Endothelial cell of umbilical vein (primary cell): ENCODE measurements around the gene SNU13. TPM values are rescaled to one million over a fixed set of nuclear protein-coding genes. Genes with fewer than 3 reads are reported as not detected.

Source experiments
- BruUV-seq: library from RNA; stranded (reverse); fragments of 400-500 nt; replicated peaks from 2 replicates; lab custom pipeline; 2021; lab: Mats Ljungman, UMichigan
- CTCF ChIA-PET: fragments of 300-600, 350-600 bp; sonication (Branson Sonifier 250); formaldehyde crosslinking; loops from one replicate; lab custom pipeline; 2021; ENCODE audit warnings: antibody characterized with exemption, inconsistent platforms; lab: Charles Lee
- POLR2A ChIA-PET: fragments of 300-600, 350-600 bp; sonication (Branson Sonifier 250); formaldehyde crosslinking; loops from one replicate; lab custom pipeline; 2021; ENCODE audit warnings: antibody characterized with exemption, inconsistent platforms; lab: Charles Lee
- DNase-seq: peaks from one replicate; pipeline ENCODE4 v3.0.0-alpha.2; 2011; ENCODE audit warnings: low read depth, low spot score
- FAIRE-seq: peaks from 2 replicates; lab custom pipeline; 2011; peaks lifted over from hg19 to GRCh38; lab: Jason Lieb, UNC
- H2AFZ ChIP-seq: 2 replicates; pipeline ENCODE4 v1.6.0; 2012; ENCODE audit warnings: low read depth, low read length, control low read depth, inconsistent platforms
- H3K27ac ChIP-seq: 2 replicates; pipeline ENCODE4 v1.5.1; 2011; ENCODE audit warnings: low read depth, mild to moderate bottlenecking, control low read depth, low read length, moderate library complexity; ENCODE audit not compliant: insufficient read depth
- H3K27me3 ChIP-seq, 2 experiments: 2 replicates each; pipeline versions ENCODE4 v1.6.0 to v1.6.1; 2011; ENCODE audit warnings: low read length in 2 of 2, mixed read lengths in 1 of 2; ENCODE audit not compliant: control insufficient read depth in 2 of 2, insufficient read depth in 2 of 2
- H3K36me3 ChIP-seq, 2 experiments: 2 replicates in 1 of 2; 3 replicates in 1 of 2; pipeline ENCODE4 v1.5.1; 2011; ENCODE audit warnings: low read length in 2 of 2, mild to moderate bottlenecking in 1 of 2, moderate library complexity in 1 of 2; ENCODE audit not compliant: control insufficient read depth in 2 of 2, insufficient read depth in 2 of 2; ENCODE audit errors: extremely low read depth in 1 of 2
- H3K4me1 ChIP-seq: 3 replicates; pipeline ENCODE4 v1.5.1; 2011; ENCODE audit warnings: mild to moderate bottlenecking, low read length; ENCODE audit not compliant: control insufficient read depth, insufficient read depth; ENCODE audit errors: extremely low read depth
- H3K4me2 ChIP-seq: 2 replicates; pipeline ENCODE4 v1.6.1; 2011; ENCODE audit warnings: low read length, control low read depth, mixed read lengths; ENCODE audit not compliant: insufficient read depth
- H3K4me3 ChIP-seq, 3 experiments: fragments of 200-600 bp in 1 of 3; sonication (generic), shearing (Covaris generic) in 1 of 3; replicated peaks in 1 of 3; 2 replicates each; pipeline ENCODE4 v1.5.1; 2011 to 2016; ENCODE audit warnings: control low read depth in 3 of 3, low read length in 3 of 3, mild to moderate bottlenecking in 2 of 3, inconsistent platforms in 1 of 3, low read depth in 1 of 3, moderate library complexity in 1 of 3; ENCODE audit not compliant: insufficient read depth in 1 of 3
- H3K79me2 ChIP-seq: 2 replicates; pipeline ENCODE4 v1.6.0; 2012; ENCODE audit warnings: low read length, inconsistent platforms; ENCODE audit not compliant: control insufficient read depth, insufficient read depth
- H3K9ac ChIP-seq: replicated peaks from 2 replicates; pipeline ENCODE3; 2011; ENCODE audit warnings: low read length, control low read depth; ENCODE audit not compliant: insufficient read depth; ENCODE audit errors: extremely low read depth
- H3K9me1 ChIP-seq: replicated peaks from 3 replicates; pipeline ENCODE4 v1.6.0; 2011; ENCODE audit warnings: mild to moderate bottlenecking, low read length; ENCODE audit not compliant: control insufficient read depth, insufficient read depth; ENCODE audit errors: extremely low read depth
- H3K9me3 ChIP-seq: replicated peaks from 2 replicates; pipeline ENCODE4 v1.5.1; 2012; ENCODE audit warnings: low read length, inconsistent platforms; ENCODE audit not compliant: control insufficient read depth, insufficient read depth
- H4K20me1 ChIP-seq: replicated peaks from 2 replicates; pipeline ENCODE3; 2011; ENCODE audit warnings: mild to moderate bottlenecking, low read length; ENCODE audit not compliant: control insufficient read depth, insufficient read depth; ENCODE audit errors: extremely low read depth
- CTCF ChIP-seq, 2 donors: IDR thresholded peaks; 1 replicate in 1 of 2; 2 replicates in 1 of 2; pipeline ENCODE4 v1.5.1; 2011; ENCODE audit warnings: low read length in 2 of 2, mild to moderate bottlenecking in 2 of 2, moderate library complexity in 2 of 2, control low read depth in 1 of 2, inconsistent platforms in 1 of 2, low read depth in 1 of 2; ENCODE audit not compliant: insufficient read depth in 1 of 2; ENCODE audit errors: extremely low read depth in 1 of 2
- EZH2 ChIP-seq: IDR thresholded peaks from 2 replicates; pipeline ENCODE4 v1.6.1; 2012; ENCODE audit warnings: borderline replicate concordance, low read depth, mild to moderate bottlenecking, moderate library complexity, low read length, inconsistent platforms; ENCODE audit not compliant: severe bottlenecking
- FOS ChIP-seq: IDR thresholded peaks from 2 replicates; pipeline ENCODE4 v1.6.1; 2011; ENCODE audit warnings: mild to moderate bottlenecking, low read length, moderate library complexity, borderline replicate concordance; ENCODE audit not compliant: insufficient read depth
- GATA2 ChIP-seq: IDR thresholded peaks from 2 replicates; pipeline ENCODE4 v1.7.0; 2011; ENCODE audit warnings: low read depth, mild to moderate bottlenecking, moderate library complexity, mixed read lengths, low read length; ENCODE audit not compliant: insufficient read length, insufficient read depth
- JUN ChIP-seq: IDR thresholded peaks from 2 replicates; pipeline ENCODE4 v1.6.1; 2011; ENCODE audit warnings: borderline replicate concordance, low read depth; ENCODE audit not compliant: insufficient read length, insufficient read depth
- MAX ChIP-seq: IDR thresholded peaks from 2 replicates; pipeline ENCODE4 v1.6.1; 2011; ENCODE audit not compliant: insufficient read depth, insufficient read length
- MYC ChIP-seq: IDR thresholded peaks from one replicate; pipeline ENCODE4 v1.6.1; 2011; ENCODE audit warnings: mild to moderate bottlenecking, low read depth, low read length
- POLR2A ChIP-seq: IDR thresholded peaks from 2 replicates; pipeline ENCODE4 v1.6.1; 2012; ENCODE audit warnings: low read depth, mild to moderate bottlenecking, control low read depth, low read length
- POLR2AphosphoS5 ChIP-seq: IDR thresholded peaks from 2 replicates; pipeline ENCODE4 v1.6.1; 2012; ENCODE audit warnings: low read depth, mild to moderate bottlenecking, control low read depth, low read length, moderate library complexity; ENCODE audit not compliant: insufficient read depth
- dilution Hi-C: fragments of 300-500 bp; cut with MboI; formaldehyde crosslinking; loops from one replicate; pipeline ENCODE4 v1.15.0; 2019; ENCODE audit warnings: low sequenced_read_pairs; ENCODE audit not compliant: extremely low pct_ligation_motif_present
- intact Hi-C: fragments of 100-400 bp; cut with micrococcal nuclease; formaldehyde crosslinking; loops from one replicate; pipeline ENCODE4 v1.10.0; 2022
- polyA plus RNA-seq, 4 experiments: library from polyadenylated mRNA; depleted of rRNA in 3 of 4; stranded (reverse) in 3 of 4; unstranded in 1 of 4; fragments of >200 nt; gene quantifications; 2 replicates each; pipeline versions ENCODE4 v1.2.1 to v1.2.3, GENCODE V29; 2011 to 2012; ENCODE audit warnings: missing spikeins in 1 of 4
- total RNA-seq: library from RNA; stranded (reverse); gene quantifications from 2 replicates; pipeline ENCODE4 v1.2.3, GENCODE V29; 2021

Gene SNU13
- total and polyA plus RNA-seq, 2 donors (not counting 3 experiments of a cell fraction or from before 2014, with no cell fraction given): 138 to 194 TPM

GRCh38 chr22:41695211-41695610, 6.5 kb upstream of the SNU13 start:
- H3K9ac ChIP-seq: no peak overlapping the region
- H3K36me3 ChIP-seq: no peaks in the 10 kb centered on the region
- no peak overlapping the region for H3K4me3 ChIP-seq
- no peak for DNase-seq
- BruUV-seq: no TSS peak
- no peak for TF ChIP-seq POLR2AphosphoS5
- no peak for TF ChIP-seq GATA2
- H3K9me1 ChIP-seq: no peaks in the 10 kb centered on the region
- dilution Hi-C loops: no loop called here
- no peaks in the 10 kb centered on the region for H4K20me1 ChIP-seq
- peaks cover 3% of the 10 kb centered on the region for H3K4me1 ChIP-seq
- no peaks in the 10 kb centered on the region for H3K79me2 ChIP-seq
- H2AFZ ChIP-seq: no peak overlapping the region
- H3K4me2 ChIP-seq: no peak overlapping the region
- no peaks in the 10 kb centered on the region for H3K9me3 ChIP-seq
- no peak for FAIRE-seq
- H3K27me3 ChIP-seq: no peaks in the 10 kb centered on the region
- no peak overlapping the region for H3K27ac ChIP-seq
- CTCF ChIA-PET: interaction anchor here (0.7 kb wide), 1 partner anchor 246 kb away, joined by 3 read pairs; no protein-coding TSS in a partner anchor
- intact Hi-C loops: loop anchor here (5.0 to 10.0 kb wide), 2 partner anchors 107 to 420 kb away; partner anchors contain the start of gene CCDC134
- POLR2A ChIA-PET: no interaction called here

GRCh38 chr22:41690476-41690875, 1.8 kb upstream of the SNU13 start:
- intact Hi-C loops (loop anchor here (10.0 kb wide), 1 partner anchor 424 kb away; no protein-coding TSS in a partner anchor), dilution Hi-C loops (no loop called here)
- no TSS peak for BruUV-seq
- H3K79me2 ChIP-seq: peaks cover 30% of the 10 kb centered on the region
- POLR2A ChIA-PET: interaction anchor here (0.6 to 0.9 kb wide), 2 partner anchors 80 to 110 kb away, joined by 3 read pairs; partner anchors contain the start of gene CCDC134
- H3K36me3 ChIP-seq: no peaks in the 10 kb centered on the region
- TF ChIP-seq GATA2: no peak
- TF ChIP-seq CTCF (IDR thresholded peaks at IDR 0.05; ENCODE audit: extremely low read depth in 1 of 2, insufficient read depth in 1 of 2, low read depth in 1 of 2, low read length in 2 of 2): no peak
- no peak for TF ChIP-seq POLR2AphosphoS5
- no peak for TF ChIP-seq MAX
- TF ChIP-seq MYC: no peak
- no peak for TF ChIP-seq POLR2A
- no peak for TF ChIP-seq JUN
- TF ChIP-seq FOS: no peak
- TF ChIP-seq EZH2: no peak
- H3K4me1 ChIP-seq: peaks cover 9% of the 10 kb centered on the region
- no peaks in the 10 kb centered on the region for H3K9me3 ChIP-seq
- no peak overlapping the region for H2AFZ ChIP-seq
- no peak overlapping the region for H3K4me3 ChIP-seq
- no peak overlapping the region for H3K27ac ChIP-seq
- no peaks in the 10 kb centered on the region for H3K9me1 ChIP-seq
- H3K9ac ChIP-seq: no peak overlapping the region
- DNase-seq: no peak
- no peaks in the 10 kb centered on the region for H4K20me1 ChIP-seq
- no peaks in the 10 kb centered on the region for H3K27me3 ChIP-seq
- CTCF ChIA-PET: interaction anchor here (0.5 to 1.2 kb wide), 3 partner anchors 9 to 251 kb away, joined by 3 to 6 read pairs (median 3); partner anchors contain the start of gene MEI1
- no peak for FAIRE-seq
- no peak overlapping the region for H3K4me2 ChIP-seq
